NCI-H187 (cell line): Measurements from ENCODE around the gene PSAT1.

Experiments
- DNase-seq, 2 experiments: peaks; one replicate each; lab custom pipeline; 2025; lab: John Stamatoyannopoulos, UW

PSAT1 gene

GRCh38 chr9:78316166-78316892, 19.4 kb downstream of the PSAT1 start:
- DNase-seq, result no peak

- no peak for DNase-seq
Measured at GRCh38 chr9:78319197-78320029, 22.5 kb downstream of the PSAT1 start.

- DNase-seq, result no peak
Measured at GRCh38 chr9:78320030-78320693, 23.2 kb downstream of the PSAT1 start.

GRCh38 chr9:78320875-78321496, 24.1 kb downstream of the PSAT1 start:
- DNase-seq, result no peak

GRCh38 chr9:78321505-78321904, 24.6 kb downstream of the PSAT1 start:
- no peak for DNase-seq

GRCh38 chr9:78324068-78324650, 27.2 kb downstream of the PSAT1 start:
- DNase-seq, result no peak

GRCh38 chr9:78324682-78325081, 27.8 kb downstream of the PSAT1 start:
- DNase-seq, result no peak

- DNase-seq, result no peak
Measured at GRCh38 chr9:78325343-78325742, 28.4 kb downstream of the PSAT1 start.

GRCh38 chr9:78325846-78326360, 29.0 kb downstream of the PSAT1 start:
- DNase-seq, result no peak

GRCh38 chr9:78326564-78326963, 29.6 kb downstream of the PSAT1 start:
- DNase-seq, result no peak

GRCh38 chr9:78332381-78332780, 35.5 kb downstream of the PSAT1 start:
- DNase-seq, result no peak

GRCh38 chr9:78348848-78349247, 51.9 kb downstream of the PSAT1 start:
- DNase-seq, result no peak

GRCh38 chr9:78351816-78352215, 54.9 kb downstream of the PSAT1 start:
- DNase-seq, result no peak

- DNase-seq, result no peak
Measured at GRCh38 chr9:78354324-78354973, 57.5 kb downstream of the PSAT1 start.

GRCh38 chr9:78354989-78355388, 58.1 kb downstream of the PSAT1 start:
- DNase-seq, result no peak

GRCh38 chr9:78356634-78357033, 59.7 kb downstream of the PSAT1 start:
- no peak for DNase-seq

GRCh38 chr9:78357165-78357873, 60.4 kb downstream of the PSAT1 start:
- no peak for DNase-seq

GRCh38 chr9:78358329-78359051, 61.6 kb downstream of the PSAT1 start:
- DNase-seq, result no peak

GRCh38 chr9:78363221-78363620, 66.3 kb downstream of the PSAT1 start:
- DNase-seq, result no peak
